ENCODE data around the gene ICA1L. TPM values are rescaled to one million over a fixed set of nuclear protein-coding genes. Genes with fewer than 3 reads are reported as not detected.
"Not testable (repeated sequence)": the region's sequence is repeated elsewhere in the genome, so short reads cannot be mapped to it uniquely, and the experiment has no call there.

ICA1L gene
- 7.9 TPM for polyA plus RNA-seq (2013, experiment 1 of 2)
- polyA plus RNA-seq (2013, experiment 2 of 2): 7.9 TPM

GRCh38 chr2:202871300-202872141 lies at the start of gene ICA1L:
Gene ICA1L, minus strand, starts transcription at chr2:202871766. Its CDS starts 42,757 bp downstream, at chr2:202829009.
- H2AK5ac ChIP-seq (ENCODE audit: low read depth, low read length): no peak within 1 kb of the TSS
- H2BK12ac ChIP-seq (ENCODE audit: low read length): peak within 1 kb of the TSS; percentile 22
- peak; percentile 87 for DNase-seq (ENCODE audit: low spot score)
- H3K27me3 ChIP-seq (ENCODE audit: control insufficient read depth in 3 of 3, insufficient read depth in 3 of 3, low read depth in 1 of 3, low read length in 3 of 3): no peaks in the 10 kb centered on the region
- no peaks in the 10 kb centered on the region for H3K36me3 ChIP-seq (replicated peaks in 1 of 2; ENCODE audit: control insufficient read depth in 2 of 2, insufficient read depth in 2 of 2, low read length in 2 of 2)
- H3K9ac ChIP-seq (ENCODE audit: low read depth, low read length, poor library complexity): peak within 1 kb of the TSS; percentile 92
- no CpG with 5 or more reads among the region's 93 CpGs for WGBS, 2 donors (ENCODE audit: extremely low coverage in 2 of 2, insufficient read length in 2 of 2, insufficient replicate concordance in 1 of 2)
- no peaks in the 10 kb centered on the region for H3K4me1 ChIP-seq (ENCODE audit: control insufficient read depth in 2 of 2, insufficient read depth in 1 of 2, low read depth in 1 of 2, low read length in 2 of 2)
- peak within 1 kb of the TSS; percentile 84 for H3K4me2 ChIP-seq (ENCODE audit: insufficient read depth, low read length, poor library complexity, severe bottlenecking)
- H2BK15ac ChIP-seq (ENCODE audit: low read length): peak within 1 kb of the TSS; percentile 58
- H3K27ac ChIP-seq (replicated peaks; ENCODE audit: low read length): peak within 1 kb of the TSS; percentile 81
- H3K9me3 ChIP-seq (replicated peaks in 1 of 2; ENCODE audit: control insufficient read depth in 2 of 2, insufficient read depth in 1 of 2, low read depth in 1 of 2, low read length in 2 of 2): no peaks in the 10 kb centered on the region
- H2AFZ ChIP-seq (ENCODE audit: low read length): peak within 1 kb of the TSS; percentile 97
- no peak within 1 kb of the TSS for H4K91ac ChIP-seq (ENCODE audit: low read depth, low read length, poor library complexity)
- peak within 1 kb of the TSS; percentile 83 to 97 for H3K4me3 ChIP-seq (ENCODE audit: low read length in 2 of 2)
- peak within 1 kb of the TSS; percentile 72 for H2BK120ac ChIP-seq (ENCODE audit: low read depth, low read length)
- peak within 1 kb of the TSS; percentile 99 for H3K18ac ChIP-seq (ENCODE audit: low read length)
- H3K79me1 ChIP-seq (ENCODE audit: low read depth, low read length): no peaks in the 10 kb centered on the region
- H3K14ac ChIP-seq (ENCODE audit: low read length): peak within 1 kb of the TSS; percentile 89
- H4K8ac ChIP-seq (ENCODE audit: low read depth, low read length): no peak within 1 kb of the TSS
- no peak within 1 kb of the TSS for H3K4ac ChIP-seq (ENCODE audit: low read length)
- H3K23ac ChIP-seq (ENCODE audit: low read depth, low read length, poor library complexity): peak within 1 kb of the TSS; percentile 73
- peak within 1 kb of the TSS; percentile 87 for H2BK5ac ChIP-seq (ENCODE audit: low read length)

DNA sequence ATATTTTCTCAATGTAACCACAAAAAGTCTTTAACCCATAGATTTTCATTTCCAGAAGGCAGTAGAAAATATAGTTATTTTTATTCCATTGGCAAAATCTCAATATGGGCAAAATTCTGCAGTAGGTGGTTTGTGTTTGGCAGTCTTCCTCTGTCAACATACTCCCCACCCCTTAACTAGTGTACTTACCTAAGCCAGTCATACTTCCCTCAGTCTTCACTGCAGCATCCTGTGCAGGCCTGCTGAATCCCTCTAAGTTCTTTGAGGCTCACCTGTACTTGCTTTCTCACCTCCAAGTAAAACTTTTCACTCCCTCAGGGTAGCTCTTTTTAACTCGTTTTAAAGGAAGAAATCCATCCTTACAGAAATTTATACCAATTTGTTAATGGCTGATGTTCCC lies 47.3 kb upstream of the ICA1L start:
- Histone ChIP-seq H3K18ac (ENCODE audit: low read length) (no peak overlapping the region), H3K79me1 (ENCODE audit: low read depth, low read length) (no peaks in the 10 kb centered on the region), H2AFZ (ENCODE audit: low read length) (no peak overlapping the region), H3K27ac (replicated peaks; ENCODE audit: low read length) (no peak overlapping the region), H3K4me3 (ENCODE audit: low read length in 2 of 2) (no peak overlapping the region), H3K23ac (ENCODE audit: low read depth, low read length, poor library complexity) (no peak overlapping the region), H3K9me3 (replicated peaks in 1 of 2; ENCODE audit: control insufficient read depth in 2 of 2, insufficient read depth in 1 of 2, low read depth in 1 of 2, low read length in 2 of 2) (no peaks in the 10 kb centered on the region), H2AK5ac (ENCODE audit: low read depth, low read length) (no peak overlapping the region), H3K36me3 (replicated peaks in 1 of 2; ENCODE audit: control insufficient read depth in 2 of 2, insufficient read depth in 2 of 2, low read length in 2 of 2) (peaks cover 2 to 18% of the 10 kb centered on the region in 2 donors), H2BK12ac (ENCODE audit: low read length) (no peak overlapping the region), H3K4me1 (ENCODE audit: control insufficient read depth in 2 of 2, insufficient read depth in 1 of 2, low read depth in 1 of 2, low read length in 2 of 2) (no peaks in the 10 kb centered on the region), H2BK5ac (ENCODE audit: low read length) (no peak overlapping the region), H4K8ac (ENCODE audit: low read depth, low read length) (no peak overlapping the region), H3K4me2 (ENCODE audit: insufficient read depth, low read length, poor library complexity, severe bottlenecking) (no peak overlapping the region), H3K9ac (ENCODE audit: low read depth, low read length, poor library complexity) (no peak overlapping the region), H3K4ac (ENCODE audit: low read length) (no peak overlapping the region), H2BK120ac (ENCODE audit: low read depth, low read length) (no peak overlapping the region), H4K91ac (ENCODE audit: low read depth, low read length, poor library complexity) (no peak overlapping the region), H2BK15ac (ENCODE audit: low read length) (no peak overlapping the region), H3K27me3 (ENCODE audit: control insufficient read depth in 3 of 3, insufficient read depth in 3 of 3, low read depth in 1 of 3, low read length in 3 of 3) (no peaks in the 10 kb centered on the region), H3K14ac (ENCODE audit: low read length) (no peak overlapping the region)
- no CpG with 5 or more reads among the region's 1 CpG for WGBS, 2 donors (ENCODE audit: extremely low coverage in 2 of 2, insufficient read length in 2 of 2, insufficient replicate concordance in 1 of 2)
- DNase-seq (ENCODE audit: low spot score): no peak

GRCh38 chr2:202912342-202913201 lies 41.0 kb upstream of the ICA1L start:
- H3K9ac ChIP-seq (ENCODE audit: low read depth, low read length, poor library complexity); H3K18ac ChIP-seq (ENCODE audit: low read length); H2BK12ac ChIP-seq (ENCODE audit: low read length); DNase-seq (ENCODE audit: low spot score); H3K14ac ChIP-seq (ENCODE audit: low read length); H3K4me1 ChIP-seq (ENCODE audit: control insufficient read depth in 2 of 2, insufficient read depth in 1 of 2, low read depth in 1 of 2, low read length in 2 of 2); H3K36me3 ChIP-seq (replicated peaks in 1 of 2; ENCODE audit: control insufficient read depth in 2 of 2, insufficient read depth in 2 of 2, low read length in 2 of 2); H2BK5ac ChIP-seq (ENCODE audit: low read length); H3K23ac ChIP-seq (ENCODE audit: low read depth, low read length, poor library complexity); H2AK5ac ChIP-seq (ENCODE audit: low read depth, low read length); H3K79me1 ChIP-seq (ENCODE audit: low read depth, low read length); H3K27me3 ChIP-seq (ENCODE audit: control insufficient read depth in 3 of 3, insufficient read depth in 3 of 3, low read depth in 1 of 3, low read length in 3 of 3); H4K8ac ChIP-seq (ENCODE audit: low read depth, low read length); H3K9me3 ChIP-seq (replicated peaks in 1 of 2; ENCODE audit: control insufficient read depth in 2 of 2, insufficient read depth in 1 of 2, low read depth in 1 of 2, low read length in 2 of 2); H4K91ac ChIP-seq (ENCODE audit: low read depth, low read length, poor library complexity); H2BK15ac ChIP-seq (ENCODE audit: low read length); H3K4ac ChIP-seq (ENCODE audit: low read length); H2BK120ac ChIP-seq (ENCODE audit: low read depth, low read length): not testable (repeated sequence)
- peak overlapping the region; percentile 45 for H3K4me2 ChIP-seq (ENCODE audit: insufficient read depth, low read length, poor library complexity, severe bottlenecking)
- WGBS, 2 donors (ENCODE audit: extremely low coverage in 2 of 2, insufficient read length in 2 of 2, insufficient replicate concordance in 1 of 2): no CpG with 5 or more reads among the region's 49 CpGs
- H3K4me3 ChIP-seq (ENCODE audit: low read length in 2 of 2): peak overlapping the region; percentile 91 to 92
- H3K27ac ChIP-seq (replicated peaks; ENCODE audit: low read length): peak overlapping the region; percentile 94
- H2AFZ ChIP-seq (ENCODE audit: low read length): peak overlapping the region; percentile 91
